ENCODE results near the gene TPM1.

Gene TPM1

GRCh38 chr15:63057468-63058345 lies 15.2 kb downstream of the TPM1 start:
- no peak for DNase-seq

- DNase-seq, result no peak
Observed at GRCh38 chr15:63059075-63059474, 16.5 kb downstream of the TPM1 start.

- DNase-seq, result no peak
Observed at GRCh38 chr15:63059573-63060216, 17.1 kb downstream of the TPM1 start.

- DNase-seq, result no peak
Observed at GRCh38 chr15:63060699-63061098, 18.2 kb downstream of the TPM1 start.

GRCh38 chr15:63061975-63062374 lies 19.4 kb downstream of the TPM1 start:
- no peak for DNase-seq

GRCh38 chr15:63063164-63063756 lies 20.7 kb downstream of the TPM1 start:
- DNase-seq, result no peak

- no peak for DNase-seq
Observed at GRCh38 chr15:63063877-63064409, 21.4 kb downstream of the TPM1 start.

GRCh38 chr15:63065262-63066221 lies 23.0 kb downstream of the TPM1 start:
- DNase-seq, result no peak

GRCh38 chr15:63066272-63066671 lies 23.7 kb downstream of the TPM1 start:
- DNase-seq, result no peak

- no peak for DNase-seq
Observed at GRCh38 chr15:63067306-63067705, 24.8 kb downstream of the TPM1 start.

- no peak for DNase-seq
Observed at GRCh38 chr15:63067976-63068743, 25.6 kb downstream of the TPM1 start.

GRCh38 chr15:63069616-63070090 lies 27.1 kb downstream of the TPM1 start:
- DNase-seq, result no peak

GRCh38 chr15:63070681-63071129 lies 28.2 kb downstream of the TPM1 start:
- DNase-seq, result no peak

- no peak for DNase-seq
Observed at GRCh38 chr15:63071288-63071909, 28.9 kb downstream of the TPM1 start.

GRCh38 chr15:63072023-63072650 lies 29.6 kb downstream of the TPM1 start:
- DNase-seq, result no peak

GRCh38 chr15:63072809-63073277 lies 30.3 kb downstream of the TPM1 start:
- DNase-seq, result no peak

GRCh38 chr15:63073497-63074172 lies 31.1 kb downstream of the TPM1 start:
- DNase-seq, result no peak

- no peak for DNase-seq
Observed at GRCh38 chr15:63075015-63075983, 32.8 kb downstream of the TPM1 start.
